OCI-LY7 (cell line): ENCODE measurements around the gene COX7A2. TPM values are rescaled to one million over a fixed set of nuclear protein-coding genes. Genes with fewer than 3 reads are reported as not detected.
A peak's percentile ranks its signal among the peaks of the same experiment; 100 is the strongest.

Source experiments
- BruUV-seq: library from RNA; stranded (reverse); fragments of 400-500 nt; replicated peaks from 2 replicates; lab custom pipeline; 2021; lab: Mats Ljungman, UMichigan
- CTCF ChIA-PET: fragments of 300-600 bp; sonication (Branson Sonifier 250); formaldehyde crosslinking; loops from one replicate; lab custom pipeline; 2022; ENCODE audit warnings: antibody characterized with exemption; ENCODE audit not compliant: unreplicated experiment; lab: Charles Lee
- POLR2A ChIA-PET: fragments of 300-600 bp; sonication (Branson Sonifier 250); formaldehyde crosslinking; loops from one replicate; lab custom pipeline; 2022; ENCODE audit warnings: antibody characterized with exemption; lab: Charles Lee
- DNase-seq: peaks from one replicate; pipeline ENCODE4 v3.0.0-alpha.2; 2015; ENCODE audit warnings: low spot score
- H2AFZ ChIP-seq: fragments of 200-600 bp; sonication (generic), shearing (Covaris generic); 2 replicates; pipeline ENCODE4 v1.6.1; 2014; ENCODE audit warnings: mild to moderate bottlenecking, antibody characterized with exemption, low read length, moderate library complexity
- H3K27ac ChIP-seq: fragments of 200-600 bp; sonication (generic); 2 replicates; pipeline ENCODE4 v1.5.1; 2014; ENCODE audit warnings: mixed run types, low read depth, mild to moderate bottlenecking, moderate library complexity, low read length, inconsistent platforms; ENCODE audit not compliant: poor library complexity, severe bottlenecking
- H3K36me3 ChIP-seq: fragments of 200-600 bp; sonication (generic); 2 replicates; pipeline ENCODE4 v1.6.1; 2014; ENCODE audit warnings: mild to moderate bottlenecking, antibody characterized with exemption, low read length, moderate library complexity, mixed read lengths; ENCODE audit not compliant: insufficient read depth
- H3K4me1 ChIP-seq: fragments of 200-600 bp; sonication (generic); 2 replicates; pipeline ENCODE4 v1.5.1; 2014; ENCODE audit warnings: mild to moderate bottlenecking, low read length; ENCODE audit not compliant: insufficient read depth, poor library complexity, severe bottlenecking
- H3K4me2 ChIP-seq: fragments of 200-600 bp; sonication (generic); 2 replicates; pipeline ENCODE4 v1.6.1; 2014; ENCODE audit warnings: mild to moderate bottlenecking, low read length
- H3K4me3 ChIP-seq: fragments of 200-600 bp; sonication (generic); 2 replicates; pipeline ENCODE4 v1.5.1; 2014; ENCODE audit warnings: mild to moderate bottlenecking, low read depth, low read length; ENCODE audit not compliant: poor library complexity, severe bottlenecking
- H3K79me2 ChIP-seq: fragments of 200-600 bp; sonication (generic); 2 replicates; pipeline ENCODE4 v1.6.1; 2016; ENCODE audit warnings: low read depth, mild to moderate bottlenecking, low read length, moderate library complexity, mixed read lengths; ENCODE audit not compliant: insufficient read depth
- H3K9me2 ChIP-seq: fragments of 200-600 bp; sonication (generic); 2 replicates; pipeline ENCODE4 v1.6.1; 2016; ENCODE audit warnings: mild to moderate bottlenecking, low read length, mixed read lengths; ENCODE audit not compliant: insufficient read depth
- H3K9me3 ChIP-seq: fragments of 200-600 bp; sonication (generic); 2 replicates; pipeline ENCODE4 v1.6.1; 2014; ENCODE audit warnings: mild to moderate bottlenecking, mixed run types, low read length, mixed read lengths
- H4K20me1 ChIP-seq: fragments of 200-600 bp; sonication (generic); 2 replicates; pipeline ENCODE4 v1.6.1; 2014; ENCODE audit warnings: mild to moderate bottlenecking, antibody characterized with exemption, low read length, moderate library complexity, mixed read lengths; ENCODE audit not compliant: insufficient read depth
- CTCF ChIP-seq: fragments of 200-600 bp; sonication (generic); conservative IDR thresholded peaks from 2 replicates; pipeline ENCODE4 v1.5.1; 2014; ENCODE audit warnings: mild to moderate bottlenecking, antibody characterized with exemption, low read length, moderate library complexity, mixed read lengths
- EZH2phosphoT487 ChIP-seq: fragments of 200-600 bp; sonication (generic); IDR thresholded peaks from 2 replicates; pipeline ENCODE4 v1.6.1; 2018; ENCODE audit warnings: low read depth, borderline replicate concordance, mild to moderate bottlenecking, mixed run types, antibody characterized with exemption, low read length, moderate library complexity, mixed read lengths
- intact Hi-C: fragments of 100-400 bp; cut with micrococcal nuclease; formaldehyde crosslinking; loops from one replicate; pipeline ENCODE4 v1.10.0; 2022; ENCODE audit not compliant: unreplicated experiment
- total RNA-seq, 2 experiments: library from RNA; depleted of rRNA in 1 of 2; stranded (reverse); fragments of >200 nt in 1 of 2; shearing (Covaris generic) in 1 of 2; gene quantifications; 2 replicates each; pipeline ENCODE4 v1.2.3, GENCODE V29; 2014 to 2022

Gene COX7A2
- total RNA-seq, 2 experiments from 2014 or later, result 210 to 403 TPM

- H3K9me2 ChIP-seq, result no peaks in the 10 kb centered on the region
- POLR2A ChIA-PET, result interaction anchor here (1.0 kb wide), 1 partner anchor 803 kb away, joined by 3 read pairs; no protein-coding TSS in a partner anchor
- no peaks in the 10 kb centered on the region for H3K4me1 ChIP-seq
- DNase-seq, result no peak
- H3K4me2 ChIP-seq, result no peak overlapping the region
- H3K9me3 ChIP-seq, result no peaks in the 10 kb centered on the region
- no peak for TF ChIP-seq CTCF
- TF ChIP-seq EZH2phosphoT487, result no peak
- no peaks in the 10 kb centered on the region for H3K79me2 ChIP-seq
- no peak overlapping the region for H3K4me3 ChIP-seq
- no peaks in the 10 kb centered on the region for H4K20me1 ChIP-seq
- intact Hi-C loops, result no loop called here
- CTCF ChIA-PET, result no interaction called here
- no peak overlapping the region for H3K27ac ChIP-seq
- H3K36me3 ChIP-seq, result no peaks in the 10 kb centered on the region
- H2AFZ ChIP-seq, result no peak overlapping the region
- BruUV-seq, result no TSS peak
Measured at GRCh38 chr6:75217193-75217592, 26.4 kb downstream of the COX7A2 start.

- Histone ChIP-seq H3K4me2 (no peak overlapping the region), H3K9me2 (no peaks in the 10 kb centered on the region), H3K4me1 (no peaks in the 10 kb centered on the region), H3K27ac (no peak overlapping the region), H3K36me3 (no peaks in the 10 kb centered on the region), H3K4me3 (no peak overlapping the region), H4K20me1 (no peaks in the 10 kb centered on the region), H2AFZ (no peak overlapping the region), H3K9me3 (no peaks in the 10 kb centered on the region), H3K79me2 (no peaks in the 10 kb centered on the region)
- intact Hi-C loops, result no loop called here
- DNase-seq, result no peak
- ChIA-PET CTCF (no interaction called here), POLR2A (no interaction called here)
- BruUV-seq, result no TSS peak
- no peak for TF ChIP-seq EZH2phosphoT487
- TF ChIP-seq CTCF, result no peak
Measured at GRCh38 chr6:75215291-75215690, 28.3 kb downstream of the COX7A2 start.

GRCh38 chr6:75213732-75214131 lies 29.9 kb downstream of the COX7A2 start:
- intact Hi-C loops, result no loop called here
- BruUV-seq, result no TSS peak
- no peak for DNase-seq
- ChIA-PET CTCF (no interaction called here), POLR2A (interaction anchor here (0.6 kb wide), 1 partner anchor 8 kb away, joined by 3 read pairs; no protein-coding TSS in a partner anchor)
- H3K4me2 ChIP-seq, result no peak overlapping the region
- H3K4me3 ChIP-seq, result no peak overlapping the region
- no peaks in the 10 kb centered on the region for H3K36me3 ChIP-seq
- H3K9me2 ChIP-seq, result no peaks in the 10 kb centered on the region
- H4K20me1 ChIP-seq, result no peaks in the 10 kb centered on the region
- H3K27ac ChIP-seq, result no peak overlapping the region
- no peaks in the 10 kb centered on the region for H3K9me3 ChIP-seq
- H2AFZ ChIP-seq, result no peak overlapping the region
- no peaks in the 10 kb centered on the region for H3K4me1 ChIP-seq
- TF ChIP-seq EZH2phosphoT487 (no peak), CTCF (0 out of 2 replicates have a peak, but pooled peaks have one; percentile 28)
- no peaks in the 10 kb centered on the region for H3K79me2 ChIP-seq
